Fibroblast of skin of back (primary cell): ENCODE measurements around the gene ENDOU.

Experiments
- DNase-seq: peaks from one replicate; pipeline ENCODE4 v3.0.0-alpha.2; 2013

ENDOU gene

DNA sequence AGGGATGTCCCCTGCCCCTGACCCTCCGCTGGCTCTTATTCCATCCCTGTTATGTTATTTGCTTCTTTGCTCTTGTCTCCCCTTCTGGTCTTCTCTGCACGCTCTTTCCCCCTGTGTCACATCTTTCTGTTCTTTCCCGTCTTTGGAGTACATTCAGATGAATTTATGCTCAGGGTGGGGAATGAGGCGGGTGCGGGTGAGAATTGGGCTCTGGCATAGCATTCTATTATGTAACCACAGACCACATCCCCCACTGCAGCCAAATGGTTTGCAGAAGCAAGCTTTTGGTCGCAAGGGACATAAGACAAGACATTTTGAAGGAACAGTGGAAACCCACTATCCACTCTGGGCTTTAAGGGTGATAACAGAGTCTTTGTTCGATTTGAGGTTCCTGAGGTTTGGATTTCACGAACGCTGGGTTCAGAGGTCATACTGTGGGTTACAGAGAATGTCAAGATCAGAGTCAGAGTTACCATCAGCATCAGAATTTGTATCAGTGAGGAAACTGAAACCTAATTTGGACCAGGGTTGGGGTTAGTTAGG lies 3.8 kb downstream of the ENDOU start:
- peak; percentile 8 for DNase-seq

DNA sequence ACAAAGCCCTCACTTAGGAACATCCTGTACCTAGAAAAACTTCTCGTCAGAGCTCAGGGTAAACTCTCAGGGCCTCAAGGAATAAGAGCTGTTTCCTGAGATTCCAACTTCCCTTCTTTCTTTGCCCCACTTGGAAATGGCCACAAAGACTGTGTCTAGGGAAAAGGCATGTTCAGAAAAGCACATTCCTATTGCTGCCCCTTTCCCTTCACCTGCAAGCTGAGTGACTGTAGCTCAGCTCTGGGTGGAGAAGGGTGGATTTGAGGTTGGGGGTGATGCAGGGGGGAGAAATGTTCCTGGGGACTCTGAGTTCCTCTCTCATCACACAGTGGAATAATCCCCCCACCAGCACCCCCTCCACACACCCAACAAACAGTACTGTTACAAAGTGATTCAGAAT lies 6.8 kb downstream of the ENDOU start:
- no peak for DNase-seq

DNA sequence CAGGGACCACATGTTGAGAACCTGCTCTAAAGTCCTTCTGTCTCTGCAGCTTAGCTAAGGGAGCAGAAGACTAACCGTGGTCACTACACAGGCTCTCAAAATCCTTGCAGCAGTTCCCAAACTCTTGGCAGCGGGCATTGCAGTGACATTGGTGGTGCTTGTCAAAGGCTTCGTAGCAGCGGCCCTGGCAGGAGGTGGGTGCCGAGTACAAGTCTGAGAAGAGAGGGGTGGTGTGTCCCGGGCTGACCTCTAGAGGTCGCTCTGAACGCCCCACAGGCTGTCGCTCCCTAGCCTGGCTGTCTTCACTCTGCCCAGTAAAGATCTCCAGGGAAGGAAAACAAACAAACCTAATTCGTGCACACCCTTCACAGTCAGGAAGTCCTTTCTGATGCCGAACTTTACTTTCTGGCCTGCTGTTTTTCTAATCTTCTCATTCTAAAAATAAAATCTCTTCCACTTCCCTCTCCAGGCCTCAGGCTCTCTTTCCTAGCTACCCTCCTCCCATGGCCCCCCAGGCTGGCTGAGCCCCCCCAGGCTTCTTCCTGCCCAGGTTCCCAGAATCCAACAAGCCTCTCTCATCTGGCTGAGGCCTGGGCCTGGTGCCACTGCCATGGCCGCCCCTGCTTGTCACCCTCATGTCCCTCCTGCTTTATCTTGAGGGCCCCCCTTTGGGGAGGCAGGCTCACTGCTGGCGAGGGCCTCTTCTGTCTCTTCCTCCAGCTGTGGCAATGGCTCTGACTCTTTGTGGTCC lies 7.7 kb downstream of the ENDOU start:
- peak; percentile 90 for DNase-seq

DNA sequence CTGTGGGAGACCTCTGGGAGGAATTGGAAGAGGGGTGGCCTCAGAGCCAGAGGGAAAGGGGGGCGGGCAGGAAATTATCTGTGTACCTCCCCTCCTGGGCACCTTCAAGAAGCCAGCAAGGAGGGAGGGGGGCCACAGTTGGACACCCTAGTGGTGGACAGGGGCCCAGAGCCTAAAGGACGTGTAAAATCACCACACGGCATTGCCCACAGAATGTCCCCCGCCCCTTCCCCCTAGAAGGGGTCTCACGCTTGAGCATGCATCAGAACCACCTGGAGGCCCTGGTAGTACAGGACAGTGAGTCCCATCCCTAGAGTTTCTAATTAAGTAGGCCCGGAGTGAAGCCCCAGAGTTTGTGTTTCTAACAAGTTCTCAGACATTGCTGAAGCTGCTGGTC lies 8.2 kb downstream of the ENDOU start:
- no peak for DNase-seq

DNA sequence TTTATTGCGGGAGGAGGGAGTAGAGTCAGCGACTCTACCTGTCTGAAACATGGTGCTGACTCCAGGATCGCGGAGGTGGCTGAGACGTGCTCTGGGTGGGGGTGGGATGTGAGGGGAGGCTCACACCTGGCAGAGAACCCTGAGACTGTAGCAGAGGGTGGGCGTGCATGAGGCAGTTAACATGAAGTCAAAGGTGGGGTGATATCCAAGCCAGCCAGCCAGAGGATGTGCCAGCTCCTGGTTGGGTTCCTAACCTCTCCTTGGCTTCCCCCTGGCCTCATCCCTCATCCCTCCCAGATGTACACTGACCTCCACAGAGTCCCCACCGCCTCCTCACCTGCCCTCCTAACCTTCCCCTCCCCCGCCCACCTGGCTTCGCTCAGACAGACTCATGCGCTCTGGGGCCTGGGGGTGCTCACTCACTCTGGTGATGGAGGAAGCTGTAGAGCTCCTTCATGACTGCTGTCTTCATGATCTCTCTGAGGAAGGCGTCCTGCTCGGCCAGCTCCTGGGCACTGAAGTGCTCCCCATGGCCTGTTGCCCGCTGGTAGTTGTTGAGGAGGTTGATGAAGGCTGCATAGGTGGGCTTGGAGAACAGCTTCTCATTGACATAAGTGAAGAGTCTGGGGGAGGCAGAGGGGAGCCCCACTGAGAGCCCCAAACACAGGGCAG lies 9.3 kb downstream of the ENDOU start:
- DNase-seq, result no peak

DNA sequence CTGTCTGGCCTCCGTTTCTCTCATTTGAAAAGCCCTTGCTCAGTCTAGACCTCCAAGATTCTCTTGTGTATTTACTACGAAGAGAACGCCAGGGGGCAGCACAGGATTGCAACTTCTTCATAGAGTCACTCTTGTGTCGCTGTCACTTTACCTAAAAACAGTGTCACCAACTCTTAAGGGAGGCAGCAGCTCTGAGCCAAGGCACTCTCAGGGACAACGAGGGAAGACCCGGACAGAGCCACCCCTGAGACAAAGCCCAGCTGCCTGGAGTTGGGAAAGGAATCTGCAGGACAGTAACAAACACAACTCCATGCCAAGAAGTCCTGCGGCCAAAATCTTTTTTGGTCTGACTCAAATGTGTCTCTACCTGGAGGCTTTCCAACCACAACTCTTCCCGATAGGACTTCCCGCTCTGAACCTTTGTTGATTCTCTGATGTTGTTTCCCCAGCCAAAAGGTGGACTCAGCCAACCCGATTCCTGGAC lies 9.9 kb downstream of the ENDOU start:
- peak; percentile 70 for DNase-seq

DNA sequence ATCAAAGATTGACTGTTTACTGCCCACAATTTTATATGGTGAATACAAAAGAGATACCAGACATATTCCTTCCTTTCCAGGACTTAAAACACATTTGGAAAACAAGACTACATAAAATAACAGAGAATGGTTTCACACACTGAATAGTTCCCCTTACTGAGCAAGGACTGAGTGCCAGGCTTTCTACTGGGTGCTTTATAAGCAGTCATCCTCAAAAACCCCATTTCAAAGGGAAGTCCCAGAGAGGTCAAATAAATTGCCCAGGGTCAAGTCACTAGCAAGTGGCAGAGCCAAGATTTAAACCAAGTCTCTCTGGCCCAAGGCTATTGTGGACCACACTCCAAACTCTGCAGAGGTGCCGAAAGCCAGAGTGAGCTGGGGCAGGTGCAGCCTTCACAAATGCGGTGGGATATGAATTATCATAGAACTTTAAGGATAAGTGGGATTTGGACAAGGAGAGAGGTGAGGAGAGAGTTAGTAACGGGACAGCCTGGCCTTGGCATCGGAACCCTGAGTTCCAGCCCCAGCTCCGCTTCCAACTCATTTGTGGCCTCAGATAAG lies 10.4 kb downstream of the ENDOU start:
- no peak for DNase-seq

DNA sequence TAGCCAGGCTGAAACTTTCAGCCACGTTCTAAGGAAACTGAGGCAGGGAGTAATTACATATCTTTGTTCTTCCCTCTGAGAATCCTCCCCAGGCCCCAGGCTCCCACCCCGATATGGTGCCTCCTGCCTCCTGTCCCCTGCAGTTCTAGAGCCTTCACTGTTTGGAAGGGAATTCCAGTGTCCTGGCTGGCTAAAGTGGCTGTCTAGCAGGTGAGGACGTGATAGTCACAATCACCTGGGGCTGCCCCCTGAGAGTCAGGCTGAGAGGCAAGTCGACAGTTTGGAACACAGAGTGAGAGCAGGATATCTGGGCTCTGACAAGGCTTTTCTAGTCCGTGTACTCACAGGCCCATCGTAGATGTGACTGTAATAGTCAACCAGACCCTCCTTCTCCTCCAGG lies 13.1 kb downstream of the ENDOU start:
- DNase-seq, result no peak

DNA sequence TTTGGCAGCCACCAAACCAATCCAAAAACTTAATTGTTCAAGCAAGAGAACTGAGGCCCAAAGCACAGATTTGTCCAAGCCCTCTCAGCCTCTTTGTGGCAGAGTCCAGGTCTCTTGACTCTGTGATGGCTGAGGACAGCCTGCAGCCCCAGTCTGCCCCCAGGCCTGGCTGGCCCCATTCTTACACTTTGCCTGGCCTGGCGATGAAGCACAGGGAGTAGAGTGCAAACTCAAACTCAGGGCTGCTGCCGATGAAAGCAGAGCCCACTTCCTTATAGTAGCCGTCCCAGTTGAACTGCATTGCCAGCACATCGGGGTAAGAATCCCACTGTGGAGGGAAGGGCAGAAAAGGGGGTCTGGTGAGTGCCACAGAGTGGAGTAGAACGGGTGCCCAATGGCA lies 13.8 kb downstream of the ENDOU start:
- no peak for DNase-seq

DNA sequence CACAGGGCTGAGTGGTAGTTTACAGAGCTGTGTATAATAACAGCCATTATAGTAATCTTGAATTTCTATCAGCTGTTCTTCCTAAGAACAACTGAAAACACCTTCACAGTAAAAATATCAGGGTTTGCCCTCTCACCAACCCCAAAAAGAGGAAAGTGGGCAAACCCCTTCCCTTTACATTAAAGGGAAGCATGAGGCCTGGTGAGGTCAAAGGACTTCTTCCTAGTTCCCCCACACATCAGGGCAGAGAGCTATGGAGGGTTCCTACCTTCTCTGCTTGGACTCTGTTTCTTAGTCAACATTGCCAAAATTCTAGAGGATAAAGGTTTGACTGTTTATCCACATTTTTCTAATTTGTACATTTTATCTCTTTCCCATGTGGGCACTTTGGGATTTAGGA lies 15.0 kb downstream of the ENDOU start:
- no peak for DNase-seq

DNA sequence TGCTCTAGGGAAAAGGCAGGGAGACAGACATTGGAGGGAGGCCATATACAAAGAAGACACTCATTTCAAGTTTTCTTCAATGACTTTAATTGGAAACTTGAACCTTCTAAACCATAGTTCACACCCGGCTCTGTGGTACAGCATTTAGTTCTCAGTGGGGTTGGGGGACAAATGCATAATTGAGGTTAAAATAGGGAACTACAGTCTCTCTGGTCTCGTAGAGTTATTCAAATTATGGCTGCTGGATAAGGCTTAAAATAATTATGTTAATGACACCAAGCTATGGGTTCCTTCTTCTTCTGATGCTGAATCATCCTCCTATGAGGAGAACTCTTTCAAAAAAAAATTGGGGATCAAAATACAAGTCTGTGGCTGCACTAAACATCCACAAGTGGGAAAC lies 15.6 kb downstream of the ENDOU start:
- DNase-seq, result no peak

DNA sequence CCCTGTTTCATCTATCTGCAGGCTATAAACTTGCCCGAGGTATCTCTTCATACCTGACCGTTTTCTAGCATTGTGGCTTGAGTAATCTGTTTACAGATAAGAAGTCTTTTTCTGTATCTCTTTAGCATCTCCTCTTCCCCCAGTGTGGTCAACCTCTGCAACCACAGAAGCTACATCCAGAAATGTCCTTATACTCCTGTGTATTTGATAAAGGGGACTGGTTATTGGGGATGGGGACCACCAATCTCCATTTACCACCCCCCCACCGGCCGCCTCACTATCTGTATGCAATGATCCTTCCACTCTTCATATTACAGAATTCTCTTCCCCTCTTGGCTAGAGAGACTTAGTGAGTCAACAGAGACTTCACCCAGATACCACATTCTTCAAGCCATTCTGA lies 16.1 kb downstream of the ENDOU start:
- no peak for DNase-seq

DNA sequence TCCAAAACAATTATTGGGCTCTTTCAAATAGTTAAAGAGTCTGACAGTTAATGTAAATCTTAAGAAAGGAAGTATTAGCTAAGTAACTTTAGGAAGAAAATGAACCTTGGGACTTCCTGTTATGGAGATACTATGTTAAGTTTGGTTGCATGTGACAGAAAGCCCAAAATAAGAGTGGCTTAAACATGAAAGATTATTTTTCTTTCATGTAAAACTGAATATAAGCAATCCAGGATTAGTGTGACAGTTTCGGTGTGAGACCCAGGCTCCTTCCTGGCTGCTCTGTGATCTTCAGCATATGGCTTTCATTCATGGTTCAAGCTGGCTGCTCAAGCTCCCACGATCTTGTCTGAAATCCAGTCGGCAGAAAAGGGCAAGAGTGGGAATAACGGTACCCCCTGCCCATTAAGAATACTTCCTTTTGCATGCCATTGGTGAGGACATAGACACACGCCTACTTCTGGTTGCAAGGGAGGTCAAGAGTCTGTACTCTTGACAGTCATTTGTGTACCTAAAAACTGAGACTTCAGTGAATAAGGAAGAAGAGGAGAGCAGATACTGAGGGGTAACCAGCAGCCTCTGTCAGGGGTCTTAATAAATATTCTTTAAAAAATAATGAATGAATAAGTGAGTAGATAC lies 17.3 kb downstream of the ENDOU start:
- DNase-seq, result no peak

DNA sequence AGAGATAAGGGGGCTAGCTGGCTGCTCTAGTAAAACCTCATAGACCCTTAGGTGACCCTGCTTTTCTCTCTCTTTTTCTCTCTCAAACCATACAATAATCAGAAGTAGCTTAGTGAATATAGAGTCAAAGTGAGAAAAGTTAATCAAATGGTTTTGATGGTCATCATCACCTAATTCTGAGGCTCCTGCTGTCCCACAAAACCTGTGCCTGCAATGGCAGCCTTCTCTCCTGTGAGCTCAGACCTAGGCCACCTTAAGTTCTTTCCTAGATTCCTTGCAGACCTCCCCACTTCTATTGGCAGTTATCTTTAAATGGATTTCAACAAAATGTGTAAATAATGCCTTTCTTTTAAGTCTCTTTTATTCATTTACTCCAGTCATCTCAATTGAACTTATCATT lies 17.9 kb downstream of the ENDOU start:
- DNase-seq, result no peak

DNA sequence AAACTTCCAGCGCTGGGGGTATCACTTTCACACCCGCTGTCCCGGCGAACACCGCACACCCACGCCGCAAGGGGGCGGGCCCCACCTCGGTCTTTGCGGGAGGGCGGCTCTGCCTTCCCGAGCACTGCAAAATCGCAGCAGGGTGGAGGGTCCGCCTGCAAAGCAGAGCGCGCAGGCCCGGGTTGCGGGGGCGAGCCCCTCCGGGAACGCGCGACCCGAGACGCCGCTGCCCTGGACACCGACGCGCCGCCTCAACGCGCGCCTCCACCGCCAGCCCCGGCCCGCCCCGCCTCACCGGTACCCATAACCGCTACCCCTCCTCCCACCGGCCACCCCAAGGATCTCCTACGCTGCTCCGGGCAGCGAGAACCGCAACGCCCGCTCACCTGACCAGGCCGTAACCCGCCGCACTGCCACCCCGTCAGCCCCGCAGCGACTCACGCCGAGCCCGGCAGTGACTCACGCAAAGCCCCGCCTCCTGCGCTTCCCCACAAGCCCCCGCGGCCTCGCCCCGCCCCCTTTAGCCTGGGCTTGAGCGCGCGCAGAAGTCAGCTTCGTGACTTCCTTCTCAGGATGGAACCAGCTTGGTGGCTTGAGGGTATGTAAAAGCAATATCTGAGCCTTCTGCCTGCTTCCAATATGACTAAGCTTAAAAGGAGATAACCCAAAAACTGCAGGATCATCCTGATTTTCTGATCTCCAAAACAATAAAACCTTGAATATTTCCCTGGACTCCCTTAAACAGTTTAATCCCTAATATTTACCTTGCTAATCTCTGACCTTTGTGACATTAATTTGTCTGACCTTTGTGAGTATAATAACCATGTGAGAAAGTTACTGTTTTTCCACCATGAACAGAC lies 19.5 kb downstream of the ENDOU start, which contains the start of gene RPAP3:
Gene RPAP3, minus strand, starts transcription at position 465 of the 860 bp plus-strand sequence. CDS start 3,190 bp downstream, outside the sequence.
- peak; percentile 93 for DNase-seq

DNA sequence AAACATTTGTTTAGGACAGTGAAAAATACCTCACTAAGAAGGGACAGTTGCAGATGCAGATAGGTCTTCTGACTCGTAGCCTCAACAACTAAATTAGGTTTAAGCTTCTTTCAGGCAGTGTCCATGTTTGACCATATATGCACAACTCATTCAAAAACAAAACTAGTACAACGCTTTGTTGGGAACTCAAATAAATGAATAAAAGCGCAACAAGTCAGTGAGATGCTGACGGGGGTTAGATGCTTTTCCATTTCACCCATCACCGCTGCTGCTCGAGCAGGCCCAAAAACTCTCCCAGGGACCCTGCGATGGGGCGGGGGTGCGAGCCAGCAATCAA lies 20.1 kb downstream of the ENDOU start:
- DNase-seq, result peak; percentile 6

DNA sequence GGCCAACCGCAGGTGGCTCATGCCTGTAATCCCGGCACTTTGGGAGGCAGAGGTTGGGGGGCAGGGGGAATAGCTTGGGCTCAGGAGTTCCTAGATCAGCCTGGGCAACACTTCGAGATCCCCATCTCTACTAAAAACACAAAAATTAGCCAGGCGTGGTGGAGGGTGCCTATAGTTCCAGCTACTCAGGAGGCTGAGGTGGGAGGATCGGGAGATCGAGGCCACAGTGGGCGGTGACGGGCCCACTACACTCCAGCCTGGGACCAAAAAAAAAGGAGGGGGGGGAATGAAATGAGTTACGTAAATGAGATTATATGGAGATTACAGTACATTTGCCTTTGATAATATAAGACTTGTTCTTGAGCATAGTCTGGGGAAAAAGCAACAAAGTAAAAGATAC lies 20.6 kb downstream of the ENDOU start:
- no peak for DNase-seq

DNA sequence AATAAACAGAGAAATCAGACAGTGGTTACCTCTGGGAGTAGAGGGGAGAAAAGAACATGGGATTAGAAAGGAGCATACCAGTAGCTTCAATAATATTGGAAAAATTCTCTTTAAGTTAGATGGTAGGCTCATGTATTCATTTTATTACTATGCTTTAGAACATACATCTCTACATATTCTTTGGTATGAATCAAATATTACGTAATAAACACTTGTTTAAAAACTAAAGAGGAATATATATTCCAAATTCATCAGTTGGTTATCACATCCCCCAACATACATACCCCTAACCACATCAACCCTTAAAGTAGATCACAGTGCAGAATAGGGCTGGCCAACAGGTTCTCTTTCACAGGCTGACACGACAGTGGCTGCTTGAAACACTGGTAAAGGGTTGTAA lies 25.0 kb downstream of the ENDOU start:
- no peak for DNase-seq

DNA sequence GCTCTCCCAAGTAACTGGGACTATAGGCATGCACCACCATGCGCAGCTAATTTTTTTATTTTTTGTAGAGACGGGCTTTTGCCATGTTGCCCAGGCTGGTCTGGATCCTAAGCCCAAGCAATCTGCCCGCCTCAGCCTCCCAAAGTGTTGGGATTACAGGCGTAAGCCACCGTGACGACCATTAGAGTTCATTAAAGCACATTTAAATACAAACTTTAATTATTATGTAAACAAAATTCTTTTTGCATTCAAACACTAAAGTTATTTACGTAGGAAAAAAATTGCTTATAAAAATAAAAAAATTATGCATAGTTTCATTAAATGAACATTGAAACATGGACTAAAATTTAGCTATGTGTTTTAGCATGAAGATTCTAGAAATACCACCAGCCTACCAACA lies 26.7 kb downstream of the ENDOU start:
- DNase-seq, result no peak

DNA sequence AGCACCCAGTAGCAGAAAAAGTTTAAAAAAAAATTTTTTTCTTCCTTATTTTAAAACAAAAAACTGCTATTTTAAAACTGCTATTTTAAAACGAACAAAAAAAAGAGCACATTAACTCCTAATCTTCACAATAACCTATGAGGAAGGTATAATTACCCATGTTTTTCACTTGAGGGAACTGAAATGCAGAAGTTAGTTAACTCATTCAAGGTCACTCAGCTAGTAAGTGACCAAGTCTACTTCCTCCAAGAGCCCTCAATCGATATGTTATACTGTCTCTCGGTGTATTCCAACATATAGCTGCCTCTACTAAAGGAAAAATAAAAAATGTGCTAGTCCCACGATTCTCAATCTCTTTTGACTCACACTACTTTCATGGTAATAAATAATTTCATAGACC lies 27.2 kb downstream of the ENDOU start:
- no peak for DNase-seq

DNA sequence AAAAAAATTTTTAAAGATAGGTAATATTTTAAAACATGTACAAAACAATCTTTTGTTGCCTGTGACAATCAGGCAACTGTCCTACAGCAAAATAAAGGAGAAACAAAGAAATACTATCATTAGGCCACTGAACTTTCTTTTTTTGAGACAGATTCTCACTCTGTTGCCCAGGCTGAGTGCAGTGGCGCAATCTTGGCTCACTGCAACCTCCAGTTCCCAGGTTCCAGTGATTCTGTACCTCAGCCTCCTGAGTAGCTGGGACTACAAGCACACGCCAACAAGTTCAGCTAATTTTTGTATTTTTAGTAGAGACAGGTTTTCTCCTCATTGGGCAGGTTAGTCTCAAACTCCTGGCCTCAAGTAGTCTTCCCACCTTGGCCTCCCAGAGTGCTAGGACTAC lies 36.1 kb downstream of the ENDOU start:
- DNase-seq, result no peak

DNA sequence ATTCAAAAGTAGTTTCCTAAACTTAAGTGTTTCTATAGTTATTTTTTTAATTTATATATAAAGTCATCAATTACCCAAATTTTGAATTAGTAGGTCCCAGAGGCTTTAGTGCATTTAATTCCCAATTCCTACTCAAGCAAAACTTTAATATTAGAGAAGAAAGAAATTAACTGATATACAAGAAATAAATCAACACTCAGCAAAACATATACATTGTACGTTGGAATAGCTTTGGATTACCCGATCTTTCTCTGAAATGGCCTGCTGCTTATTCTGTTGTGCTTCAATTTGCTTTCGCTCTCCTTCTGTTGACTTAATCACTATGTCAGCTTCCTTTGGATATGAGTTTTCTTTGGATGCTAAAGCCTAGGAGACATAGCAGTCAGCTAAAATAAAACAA lies 37.7 kb downstream of the ENDOU start:
- DNase-seq, result no peak
